HG03342 (cell line): ENCODE data around the gene GMPR2.
"Not testable (repeated sequence)": the region's sequence is repeated elsewhere in the genome, so short reads cannot be mapped to it uniquely, and the experiment has no call there.

ENCODE experiments used
- ATAC-seq: cut with Tn5 transposase; IDR thresholded peaks from one replicate; pipeline ENCODE4 v1.9.1; 2021; ENCODE audit warnings: mild to moderate bottlenecking, moderate library complexity; ENCODE audit not compliant: unreplicated experiment

GMPR2 gene

DNA sequence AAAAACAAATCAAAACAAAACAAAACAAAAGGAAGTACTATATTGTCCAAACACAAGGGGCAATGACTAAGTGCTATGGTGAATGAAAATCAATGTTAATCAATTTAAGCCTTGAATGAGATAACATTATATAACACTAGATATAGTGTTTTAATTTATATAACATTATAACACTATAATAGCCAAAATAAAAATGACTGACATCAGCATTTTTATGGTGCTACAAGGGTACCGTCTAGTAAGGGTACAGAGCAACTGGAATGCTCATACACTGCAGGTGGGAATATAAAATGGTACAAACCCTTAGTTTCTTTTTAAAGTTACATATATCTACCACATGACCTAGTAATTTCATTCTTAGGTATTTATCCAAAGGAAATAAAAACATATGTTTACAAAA is 6.3 kb upstream of the GMPR2 start:
- ATAC-seq, result no peak

DNA sequence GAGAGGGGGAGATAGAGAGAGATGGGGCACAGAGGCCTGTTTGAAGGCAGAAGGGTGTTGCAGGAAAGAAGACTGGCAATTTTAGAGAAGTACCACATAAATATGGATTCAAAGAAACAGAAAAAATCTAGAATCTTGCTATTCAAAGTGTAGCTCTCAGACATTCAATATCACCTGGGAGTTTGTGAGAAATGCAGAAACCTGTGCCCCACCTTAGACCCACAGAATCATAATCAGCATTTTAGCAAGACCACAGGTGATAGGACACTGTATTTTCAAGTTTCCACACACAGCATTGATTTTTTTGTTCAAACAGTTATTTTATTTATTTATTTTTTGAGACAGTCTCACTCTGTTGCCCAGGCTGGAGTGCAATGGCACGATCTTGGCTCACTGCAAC is 3.8 kb upstream of the GMPR2 start:
- no peak for ATAC-seq

DNA sequence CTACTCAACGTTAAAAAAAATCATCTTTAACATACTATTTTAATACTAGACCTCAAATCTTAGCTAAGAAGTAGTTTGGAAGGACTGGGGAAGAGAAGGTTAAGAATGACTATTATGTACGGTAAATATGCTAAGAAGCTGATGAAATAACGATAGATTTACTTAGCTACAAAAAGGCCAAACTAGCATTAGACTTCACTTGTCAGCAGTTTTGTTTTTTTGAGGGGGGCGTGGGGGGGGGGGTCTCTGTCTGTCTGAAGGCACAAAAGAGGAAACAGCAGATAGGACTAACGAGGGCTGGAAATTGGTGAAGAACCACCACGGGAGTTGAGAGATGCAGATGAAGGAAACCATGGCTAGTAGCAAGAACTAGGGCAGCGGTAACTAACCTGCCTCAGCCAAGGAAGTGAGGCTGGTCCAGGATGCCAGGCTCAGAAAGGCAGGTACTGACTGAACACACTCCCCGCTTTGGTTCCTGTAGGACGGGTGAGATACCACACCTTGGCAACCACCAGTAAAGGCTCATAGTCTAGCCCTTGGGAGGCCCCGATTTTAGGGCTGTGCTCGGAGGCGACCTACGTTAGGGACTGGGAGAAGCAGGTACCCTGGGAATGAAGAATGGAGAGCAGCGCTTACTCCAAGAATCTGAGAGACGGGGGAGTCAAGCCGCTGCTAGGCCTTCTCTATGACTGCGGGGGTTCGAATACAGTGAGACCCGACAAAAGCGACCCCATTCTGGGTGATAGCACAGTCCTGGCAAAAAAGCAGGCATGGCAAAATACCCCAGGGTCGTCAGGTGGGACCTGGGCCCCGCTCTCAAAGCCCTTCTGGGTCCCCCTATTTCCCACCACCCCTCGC is 1.2 kb upstream of the GMPR2 start:
- ATAC-seq, result peak; percentile 7

DNA sequence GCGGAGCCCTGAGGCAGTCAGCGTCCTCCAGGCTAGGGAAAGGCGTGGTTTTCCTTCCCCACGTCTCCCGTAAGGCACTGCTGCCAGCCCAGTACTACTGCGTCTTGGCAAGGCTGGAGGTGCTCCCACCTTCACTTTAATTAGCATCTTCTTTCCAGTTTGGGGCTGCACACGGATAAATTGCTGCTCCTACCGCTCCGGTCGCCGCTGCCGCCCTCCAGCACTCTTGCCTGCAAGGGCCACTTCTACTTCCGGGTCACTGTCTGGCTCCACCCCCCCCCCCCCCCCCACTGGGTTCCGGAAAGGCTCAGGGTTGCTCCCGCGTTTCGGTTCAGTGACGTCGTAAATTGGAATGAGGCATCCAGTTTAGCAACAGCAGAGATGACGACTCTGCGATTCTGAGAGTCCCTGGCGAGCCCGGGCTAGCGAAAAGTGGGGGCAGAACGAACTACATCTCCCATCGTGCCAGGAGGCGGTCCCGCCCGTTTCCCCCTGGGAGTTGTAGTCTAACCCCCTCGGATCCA is 546 bp upstream of the GMPR2 start, which contains the start of gene NEDD8:
Gene NEDD8 (minus strand): TSS at position 247 of the 524 bp plus-strand sequence. CDS start 100 bp downstream, at position 147.
- ATAC-seq, result peak; percentile 63

DNA sequence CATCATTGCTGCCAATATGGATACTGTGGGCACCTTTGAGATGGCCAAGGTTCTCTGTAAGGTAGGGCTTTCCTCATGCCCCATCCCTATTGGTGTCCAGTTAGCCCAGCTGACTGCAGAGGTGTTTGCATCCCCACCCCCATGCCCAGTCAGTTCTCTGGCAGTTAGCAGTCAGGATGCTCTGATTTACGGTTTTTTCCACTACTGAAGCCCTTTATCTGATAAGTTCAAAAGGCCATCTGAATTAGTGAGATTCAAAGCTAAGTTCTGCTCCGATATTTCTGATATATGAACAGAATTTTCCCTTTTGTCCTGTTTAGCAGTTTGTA is 773 bp downstream of the GMPR2 start:
- ATAC-seq, result no peak

DNA sequence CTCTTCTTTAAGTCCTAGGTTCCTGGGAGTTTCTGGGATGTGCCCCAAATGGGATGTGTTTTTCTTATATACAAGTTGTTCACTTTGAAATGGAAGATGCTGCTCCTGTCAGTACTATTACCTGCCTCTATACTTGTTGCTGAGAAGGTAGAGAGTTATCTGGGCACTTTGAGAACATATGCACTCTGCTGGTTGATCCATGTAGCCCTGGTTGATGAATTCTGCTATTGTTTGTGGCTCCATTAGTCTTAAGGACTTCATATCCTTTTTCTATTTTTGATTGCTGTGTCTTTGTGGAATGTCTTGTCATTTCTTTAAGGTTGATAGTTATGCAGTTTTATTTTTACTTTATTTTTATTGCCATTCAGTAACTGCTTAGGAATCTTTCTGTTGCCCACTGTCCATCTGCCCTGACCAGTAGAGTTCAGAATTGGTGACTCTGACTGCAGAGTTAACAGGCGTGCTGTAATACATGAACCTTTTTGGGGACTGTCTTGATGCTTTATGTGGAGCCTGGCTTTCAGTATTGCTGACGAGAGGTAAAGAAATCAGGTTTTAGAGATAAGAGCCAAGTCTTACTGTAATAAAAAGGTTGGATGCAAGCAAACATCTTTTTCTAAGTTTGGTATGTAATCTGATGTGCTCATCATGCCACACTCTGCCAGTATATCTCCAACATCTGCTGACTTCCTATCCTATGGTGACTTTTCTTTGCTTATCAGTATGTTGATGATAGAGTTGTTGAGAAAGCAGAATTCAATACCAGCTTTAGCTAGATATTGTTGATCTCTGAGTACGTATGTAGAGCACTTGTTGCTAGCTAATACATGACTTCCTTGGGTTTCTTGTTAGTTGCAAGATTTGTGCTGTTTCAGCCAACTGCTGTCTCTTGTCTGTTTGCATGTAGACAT is 1.6 kb downstream of the GMPR2 start:
- ATAC-seq, result no peak

DNA sequence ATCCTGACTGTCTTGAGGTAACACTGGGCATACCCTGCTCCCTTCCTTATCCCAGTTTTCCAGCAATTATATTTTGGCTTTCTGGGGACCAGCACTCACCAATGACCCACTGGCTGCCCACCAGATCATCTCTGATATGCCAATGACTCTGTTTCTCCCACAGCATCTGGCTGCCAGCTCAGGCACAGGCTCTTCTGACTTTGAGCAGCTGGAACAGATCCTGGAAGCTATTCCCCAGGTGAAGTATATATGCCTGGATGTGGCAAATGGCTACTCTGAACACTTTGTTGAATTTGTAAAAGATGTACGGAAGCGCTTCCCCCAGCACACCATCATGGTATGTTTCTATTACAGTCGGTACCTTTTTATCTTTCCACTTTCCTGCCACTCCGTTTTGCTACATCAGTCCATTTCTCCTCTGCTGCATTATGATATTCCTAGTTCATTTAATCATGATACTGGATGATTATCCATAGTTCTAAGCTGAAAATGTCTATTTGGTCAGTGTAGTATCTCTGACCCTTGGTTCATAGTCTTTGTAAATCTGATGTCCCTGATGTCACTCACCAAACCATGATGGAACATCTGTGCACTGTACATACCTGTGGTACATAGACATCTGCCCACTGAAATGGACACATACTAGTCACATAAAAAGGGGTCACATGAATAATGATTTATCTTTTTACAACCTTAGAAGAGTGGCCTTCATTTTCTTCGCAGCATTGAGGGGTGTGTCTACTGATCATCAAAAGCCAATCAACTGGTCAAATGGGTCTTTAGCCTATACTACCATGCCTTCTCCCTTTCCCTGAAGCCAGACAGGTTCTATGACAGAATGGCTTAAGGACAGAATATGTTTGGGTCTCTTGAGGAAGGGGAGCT is 3.3 kb downstream of the GMPR2 start:
- no peak for ATAC-seq

DNA sequence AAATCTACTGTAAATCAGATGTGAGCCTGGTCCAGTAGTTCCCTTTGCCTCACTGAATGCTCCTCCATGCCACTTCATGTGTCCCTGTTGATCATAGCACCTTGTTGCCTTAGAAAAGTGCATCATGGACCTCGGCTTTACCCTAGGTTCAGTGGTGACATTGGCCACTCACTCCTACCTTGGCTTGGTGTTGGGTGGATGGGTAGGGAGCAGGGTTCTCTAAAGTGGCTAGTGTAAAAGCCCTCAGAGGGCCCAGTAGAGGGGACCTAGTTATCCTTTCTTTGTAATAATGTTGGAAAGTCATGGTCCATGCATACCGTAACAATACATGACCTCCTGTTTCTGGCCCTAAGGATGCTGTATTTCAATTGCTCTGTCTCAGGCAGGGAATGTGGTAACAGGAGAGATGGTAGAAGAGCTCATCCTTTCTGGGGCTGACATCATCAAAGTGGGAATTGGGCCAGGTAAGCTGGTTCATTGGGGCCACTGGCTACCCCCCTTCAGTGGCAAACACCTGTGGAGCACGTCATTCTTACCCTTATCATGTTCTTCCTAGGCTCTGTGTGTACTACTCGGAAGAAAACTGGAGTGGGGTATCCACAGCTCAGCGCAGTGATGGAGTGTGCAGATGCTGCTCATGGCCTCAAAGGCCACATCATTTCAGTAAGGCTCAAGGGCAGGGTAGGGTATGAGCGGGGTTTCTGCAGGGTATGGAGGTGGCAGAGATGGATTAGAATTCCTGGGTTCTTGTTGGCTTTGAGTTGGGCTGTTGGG is 4.1 kb downstream of the GMPR2 start:
- ATAC-seq, result no peak

DNA sequence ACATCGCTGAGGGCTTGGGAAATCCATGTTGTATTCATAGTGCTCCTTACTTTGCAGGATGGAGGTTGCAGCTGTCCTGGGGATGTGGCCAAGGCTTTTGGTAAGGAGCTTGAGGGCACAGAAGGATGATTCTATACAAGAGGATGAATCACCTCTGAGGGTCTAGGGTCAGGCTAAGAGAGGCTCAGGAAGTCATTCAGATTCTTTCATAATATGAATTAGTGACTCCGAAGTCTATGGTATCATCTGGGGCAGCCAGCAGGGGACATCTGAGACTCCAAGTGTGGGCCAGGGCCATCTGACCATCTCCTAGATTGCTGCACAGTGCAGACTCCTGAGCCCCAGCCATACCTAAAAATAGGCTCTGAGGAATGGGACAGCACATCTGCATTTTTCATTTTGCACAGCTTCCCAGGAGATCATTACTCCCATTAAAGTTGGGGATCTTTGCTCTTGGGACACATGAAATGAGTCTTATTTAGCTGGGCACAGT is 4.8 kb downstream of the GMPR2 start:
- no peak for ATAC-seq

DNA sequence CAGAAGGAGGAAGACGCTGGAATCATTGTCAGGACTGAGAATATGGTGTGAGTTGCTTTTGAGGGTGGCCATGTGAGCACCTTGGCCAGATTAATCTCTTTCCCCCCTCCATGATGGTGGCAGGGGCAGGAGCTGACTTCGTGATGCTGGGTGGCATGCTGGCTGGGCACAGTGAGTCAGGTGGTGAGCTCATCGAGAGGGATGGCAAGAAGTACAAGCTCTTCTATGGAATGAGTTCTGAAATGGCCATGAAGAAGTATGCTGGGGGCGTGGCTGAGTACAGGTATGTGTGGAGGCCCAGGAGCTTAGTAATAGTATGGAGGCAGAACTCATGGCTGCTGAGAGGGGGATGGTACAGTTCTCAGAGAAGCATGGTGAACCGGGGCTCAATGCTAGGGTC is 5.4 kb downstream of the GMPR2 start:
- ATAC-seq, result no peak

DNA sequence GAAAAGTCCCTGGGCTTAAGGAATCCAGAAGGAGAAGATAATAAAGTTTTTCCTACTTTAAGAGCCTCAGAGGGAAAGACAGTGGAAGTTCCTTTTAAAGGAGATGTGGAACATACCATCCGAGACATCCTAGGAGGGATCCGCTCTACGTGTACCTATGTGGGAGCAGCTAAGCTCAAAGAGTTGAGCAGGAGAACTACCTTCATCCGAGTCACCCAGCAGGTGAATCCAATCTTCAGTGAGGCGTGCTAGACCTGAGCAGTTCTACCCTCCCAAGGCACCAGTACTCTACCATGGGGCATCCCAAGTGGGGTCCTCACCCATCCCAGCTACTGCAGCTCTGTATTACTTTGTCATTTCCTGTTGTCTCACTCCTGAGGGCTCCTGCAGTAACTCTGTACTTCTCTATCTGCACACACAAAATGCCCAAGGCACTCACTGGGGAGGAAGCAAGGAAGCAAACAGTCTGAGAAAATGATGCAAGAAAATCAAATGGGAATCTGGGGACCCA is 5.9 kb downstream of the GMPR2 start:
- no peak for ATAC-seq

DNA sequence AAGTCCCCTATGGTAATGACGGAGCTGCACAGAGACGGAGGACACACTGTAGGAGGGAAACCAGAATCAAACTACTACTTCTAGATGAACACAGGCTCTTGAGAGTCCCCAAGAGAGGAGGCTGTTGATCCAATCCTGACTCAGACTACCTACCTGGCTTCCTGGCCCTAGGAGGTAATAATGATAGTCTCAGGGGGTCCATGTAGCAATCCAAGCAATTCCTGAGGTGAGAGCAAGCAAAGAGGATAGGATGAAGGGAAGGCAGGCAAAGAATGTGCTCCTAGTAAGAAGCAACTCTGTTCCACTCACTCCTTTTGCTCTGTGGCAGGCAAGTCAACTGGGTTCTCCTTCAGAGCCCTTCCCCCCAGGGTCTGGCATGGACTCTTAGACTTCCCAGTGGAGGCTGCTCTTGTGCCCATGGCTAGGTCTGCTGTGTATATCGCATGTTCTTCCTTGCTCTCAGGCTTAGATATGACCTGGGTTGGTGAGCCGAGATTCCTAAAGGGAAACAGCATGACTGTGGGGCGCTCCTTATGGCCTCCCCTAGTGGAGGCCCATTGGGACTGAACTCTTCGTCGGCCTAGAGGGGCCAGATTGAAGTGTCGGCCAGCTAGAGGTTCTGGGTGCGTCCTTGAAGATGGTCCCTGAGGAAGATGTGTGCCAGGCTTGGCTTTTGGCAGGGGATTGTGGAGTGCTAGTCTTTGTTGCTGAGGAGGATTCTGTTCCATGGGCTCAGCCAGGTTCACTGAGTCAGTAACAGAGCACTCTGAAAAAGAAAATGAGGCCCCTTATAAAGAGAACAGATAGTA is 7.6 kb downstream of the GMPR2 start:
- ATAC-seq, result no peak

DNA sequence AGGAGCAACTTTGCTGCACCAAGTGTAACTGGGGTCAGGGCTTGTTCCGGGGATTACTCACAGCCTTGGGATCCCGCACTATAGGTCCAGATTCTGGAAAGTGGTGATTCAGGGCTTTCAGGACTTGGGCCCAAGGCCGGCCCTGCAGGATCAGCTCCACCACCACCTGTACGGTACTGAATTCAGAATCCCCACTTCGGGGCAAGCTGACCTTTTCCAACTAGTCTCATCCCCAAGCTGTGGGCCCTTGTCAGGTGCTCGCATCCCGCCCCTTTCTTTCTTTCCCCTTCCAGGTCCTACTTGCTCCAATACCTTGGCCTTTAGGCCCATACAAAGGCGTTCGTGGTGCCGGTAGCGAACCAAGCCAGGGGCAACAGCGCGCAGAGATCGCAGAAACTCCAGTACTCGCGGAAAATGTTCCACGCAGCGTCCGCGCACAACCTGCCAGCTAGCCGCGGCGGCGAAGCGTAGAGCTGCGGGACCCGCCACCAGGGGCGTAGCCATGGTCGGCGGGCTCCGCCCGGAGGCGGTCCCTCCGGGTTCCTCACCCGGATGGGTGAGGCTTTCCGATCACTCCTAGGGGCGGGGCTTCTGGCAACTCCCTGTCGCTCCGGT is 9.2 kb downstream of the GMPR2 start:
- ATAC-seq, result peak; percentile 76

DNA sequence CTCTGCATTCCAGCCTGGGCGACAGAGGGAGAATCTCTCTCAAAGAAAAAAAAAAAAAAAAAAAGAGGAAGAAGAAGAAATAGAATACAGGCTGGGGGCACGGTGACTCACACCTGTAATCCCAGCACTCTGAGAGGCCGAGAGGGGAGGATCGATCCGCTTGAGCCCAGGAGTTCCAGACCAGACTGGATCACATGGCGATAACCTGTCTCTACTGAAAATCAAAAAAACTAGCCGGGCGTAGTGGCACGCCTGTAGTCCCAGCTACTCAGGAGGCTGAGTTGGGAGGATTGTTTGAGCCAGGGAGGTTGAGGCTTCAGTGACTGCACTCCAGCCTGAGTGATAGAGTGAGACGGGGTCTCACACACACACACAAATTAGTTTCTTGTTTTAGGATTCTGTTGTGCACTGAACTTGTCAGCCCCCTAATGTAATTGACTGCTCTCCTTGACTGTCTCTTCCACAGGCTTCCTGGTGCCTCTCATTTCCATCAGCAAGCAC is 10.7 kb downstream of the GMPR2 start:
- ATAC-seq, result no peak

DNA sequence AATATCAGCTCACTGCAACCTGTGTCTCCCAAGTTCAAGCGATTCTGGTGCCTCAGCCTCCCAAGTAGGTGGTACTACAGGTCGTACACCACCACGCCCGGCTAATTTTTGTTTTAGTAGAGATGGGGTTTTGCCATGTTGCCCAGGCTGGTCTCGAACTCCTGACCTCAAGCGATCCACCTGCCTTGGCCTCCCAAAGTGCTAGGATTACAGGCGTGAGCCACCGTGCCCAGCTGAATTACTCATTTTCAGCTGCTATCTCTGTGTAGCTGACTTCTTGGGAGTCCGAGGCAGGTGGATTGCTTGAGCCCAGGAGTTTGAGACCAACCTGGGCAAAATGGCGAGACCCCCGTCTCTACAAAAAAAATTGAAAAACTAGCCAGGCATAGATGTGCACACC is 12.6 kb downstream of the GMPR2 start:
- ATAC-seq, result not testable (repeated sequence)

DNA sequence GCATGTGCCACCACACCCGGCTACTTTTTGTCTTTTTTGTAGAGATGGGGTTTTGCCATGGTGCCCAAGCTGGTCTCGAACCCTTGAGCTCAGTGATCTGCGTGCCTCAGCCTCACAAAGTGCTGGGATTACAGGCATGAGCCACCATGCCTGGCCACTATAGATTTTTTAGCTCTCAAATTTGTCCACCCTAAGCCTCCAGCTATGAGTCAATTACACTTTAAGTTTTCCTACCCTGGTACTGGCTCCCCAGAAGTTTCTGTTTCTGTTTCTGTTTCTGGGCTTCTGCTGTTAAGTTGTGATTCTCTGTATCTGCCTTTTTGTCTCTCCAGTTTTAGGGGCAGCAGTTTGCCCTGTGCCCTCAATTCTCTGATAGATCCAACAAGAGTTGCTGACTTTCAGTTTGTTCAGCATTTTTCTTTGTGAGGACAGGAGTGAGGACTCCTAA is 14.1 kb downstream of the GMPR2 start:
- peak; percentile 28 for ATAC-seq

DNA sequence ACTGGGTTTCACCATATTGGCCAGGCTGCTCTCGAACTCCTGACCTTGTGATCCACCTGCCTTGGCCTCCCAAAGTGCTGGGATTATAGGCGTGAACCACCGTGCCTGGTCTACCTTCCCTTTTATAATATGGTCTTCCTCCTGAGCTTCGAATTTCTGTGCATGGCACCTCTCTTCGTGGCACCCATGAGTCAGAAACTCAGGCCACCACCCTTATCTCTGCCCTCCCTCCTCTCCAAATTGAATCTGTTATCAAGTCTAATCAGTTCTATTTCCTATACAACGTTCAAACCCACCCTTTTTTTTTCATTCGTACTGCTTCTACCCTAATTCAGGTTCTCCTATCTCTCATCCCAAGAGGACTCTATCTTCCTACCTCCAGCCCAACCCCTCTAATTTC is 14.7 kb downstream of the GMPR2 start:
- ATAC-seq, result no peak
